GM12892 (cell line): ENCODE results near the gene ASIP.

ENCODE experiments used
- POLR2A ChIP-seq: IDR thresholded peaks from 2 replicates; pipeline ENCODE4 v1.6.1; 2011; ENCODE audit warnings: low read depth, low read length, control low read depth
- POLR2AphosphoS5 ChIP-seq: IDR thresholded peaks from 2 replicates; pipeline ENCODE4 v1.6.1; 2011; ENCODE audit warnings: low read depth, low read length, control low read depth
- TAF1 ChIP-seq: IDR thresholded peaks from 2 replicates; pipeline ENCODE4 v1.6.1; 2011; ENCODE audit warnings: low read depth, mild to moderate bottlenecking, control low read depth, low read length, borderline replicate concordance

GRCh38 chr20:34316196-34316814, 75.1 kb downstream of the ASIP start:
- TF ChIP-seq POLR2A: no peak
- TF ChIP-seq TAF1: no peak
- TF ChIP-seq POLR2AphosphoS5: no peak
